Measurements from ENCODE around the gene ARNT2.
A peak's percentile ranks its signal among the peaks of the same experiment; 100 is the strongest.

Gene ARNT2

DNA sequence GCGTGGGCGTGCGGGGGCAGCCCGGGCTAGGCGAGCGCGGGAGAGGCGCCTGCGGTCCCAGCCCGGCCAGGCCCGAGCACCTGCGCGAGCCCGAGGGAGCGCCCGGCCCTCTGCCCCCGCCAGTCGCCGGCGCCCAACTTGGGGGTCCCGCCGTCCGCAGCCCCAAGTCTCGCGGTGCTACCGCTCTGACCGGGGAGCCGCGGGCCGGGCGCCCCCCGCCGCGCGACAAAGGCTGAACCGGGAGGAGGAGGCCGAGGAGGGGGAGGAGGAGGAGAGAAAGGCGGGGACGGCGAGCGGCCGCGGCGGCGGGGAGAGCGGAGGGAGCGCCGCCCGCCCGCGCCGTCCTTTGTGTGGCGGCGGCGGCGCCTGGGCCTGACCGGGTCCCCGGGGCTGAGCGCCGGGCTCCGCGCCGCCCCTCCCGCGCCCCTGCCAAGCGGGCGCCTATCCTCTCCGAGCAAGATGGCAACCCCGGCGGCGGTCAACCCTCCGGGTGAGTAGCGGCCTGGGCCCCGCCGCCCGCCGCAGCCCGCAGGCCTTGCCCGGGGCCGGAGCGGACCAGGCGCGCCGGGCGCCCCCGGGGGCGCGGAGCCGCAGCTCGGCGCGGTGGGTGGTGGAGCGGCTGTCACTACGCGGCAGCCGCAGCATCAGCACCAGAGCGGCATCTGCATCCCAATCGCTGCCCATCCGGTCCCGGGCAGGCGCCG is at the start of gene ARNT2:
Gene ARNT2, plus strand, starts transcription at position 326 of the 704 bp plus-strand sequence. Its CDS starts 134 bp downstream, at position 460.
- in situ Hi-C loops (cut with MboI; ENCODE audit: low pct_unique_long_range_greater_than_20kb, low sequenced_read_pairs, unreplicated experiment): no loop called here
- TF ChIP-seq, protein P1, sequence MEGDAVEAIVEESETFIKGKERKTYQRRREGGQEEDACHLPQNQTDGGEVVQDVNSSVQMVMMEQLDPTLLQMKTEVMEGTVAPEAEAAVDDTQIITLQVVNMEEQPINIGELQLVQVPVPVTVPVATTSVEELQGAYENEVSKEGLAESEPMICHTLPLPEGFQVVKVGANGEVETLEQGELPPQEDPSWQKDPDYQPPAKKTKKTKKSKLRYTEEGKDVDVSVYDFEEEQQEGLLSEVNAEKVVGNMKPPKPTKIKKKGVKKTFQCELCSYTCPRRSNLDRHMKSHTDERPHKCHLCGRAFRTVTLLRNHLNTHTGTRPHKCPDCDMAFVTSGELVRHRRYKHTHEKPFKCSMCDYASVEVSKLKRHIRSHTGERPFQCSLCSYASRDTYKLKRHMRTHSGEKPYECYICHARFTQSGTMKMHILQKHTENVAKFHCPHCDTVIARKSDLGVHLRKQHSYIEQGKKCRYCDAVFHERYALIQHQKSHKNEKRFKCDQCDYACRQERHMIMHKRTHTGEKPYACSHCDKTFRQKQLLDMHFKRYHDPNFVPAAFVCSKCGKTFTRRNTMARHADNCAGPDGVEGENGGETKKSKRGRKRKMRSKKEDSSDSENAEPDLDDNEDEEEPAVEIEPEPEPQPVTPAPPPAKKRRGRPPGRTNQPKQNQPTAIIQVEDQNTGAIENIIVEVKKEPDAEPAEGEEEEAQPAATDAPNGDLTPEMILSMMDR (IDR thresholded peaks at IDR 0.05; ENCODE audit: extremely low read depth, insufficient read depth, missing control alignments): no peak
- peak; percentile 57 for DNase-seq (ENCODE audit: low spot score)

DNA sequence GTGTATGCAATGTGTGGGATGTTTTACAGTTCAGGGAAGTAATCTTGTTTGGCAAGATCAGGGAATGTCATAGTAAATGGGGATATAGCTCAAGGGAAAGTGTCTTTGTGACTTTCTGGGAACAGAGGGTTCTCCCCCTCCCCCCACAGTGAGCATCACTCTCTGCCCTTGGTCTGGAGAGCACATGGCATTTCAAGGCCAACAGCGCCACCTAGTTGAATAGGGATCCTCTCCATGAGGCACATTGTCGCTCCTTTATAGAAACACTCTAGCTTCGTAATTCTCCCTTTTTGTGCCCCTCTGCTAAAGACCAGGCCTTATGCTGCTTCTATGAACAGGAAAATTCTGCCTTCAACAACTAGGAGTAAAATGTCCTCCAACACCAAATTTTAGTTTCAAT is 37.1 kb upstream of the ARNT2 start:
- in situ Hi-C loops (cut with MboI; ENCODE audit: low pct_unique_long_range_greater_than_20kb, low sequenced_read_pairs, unreplicated experiment): no loop called here
- no peak for DNase-seq (ENCODE audit: low spot score)
- TF ChIP-seq, protein P1 (IDR thresholded peaks at IDR 0.05; ENCODE audit: extremely low read depth, insufficient read depth, missing control alignments): peak; percentile 7

DNA sequence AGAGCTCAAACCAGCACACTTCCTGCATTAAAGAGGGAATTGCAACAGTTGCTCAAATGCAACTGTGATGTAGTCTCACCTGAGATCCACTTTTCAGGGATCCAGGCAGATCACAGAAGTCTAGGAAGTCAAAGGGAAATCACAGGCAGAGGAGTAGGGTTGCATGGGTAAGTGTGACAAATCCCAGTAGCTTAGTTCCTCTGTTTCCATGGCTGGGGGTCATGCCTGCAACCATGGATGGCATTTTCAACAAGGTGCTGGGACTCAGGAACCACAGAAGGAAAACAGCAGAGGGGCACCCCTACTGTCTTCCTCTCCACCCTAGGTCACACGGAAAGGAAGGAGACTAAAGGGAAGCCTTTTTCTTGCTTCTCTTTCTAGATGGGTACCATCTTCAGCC is 36.5 kb upstream of the ARNT2 start:
- TF ChIP-seq, protein P1 (IDR thresholded peaks at IDR 0.05; ENCODE audit: extremely low read depth, insufficient read depth, missing control alignments): no peak
- in situ Hi-C loops (cut with MboI; ENCODE audit: low pct_unique_long_range_greater_than_20kb, low sequenced_read_pairs, unreplicated experiment): no loop called here
- DNase-seq (ENCODE audit: low spot score): no peak

DNA sequence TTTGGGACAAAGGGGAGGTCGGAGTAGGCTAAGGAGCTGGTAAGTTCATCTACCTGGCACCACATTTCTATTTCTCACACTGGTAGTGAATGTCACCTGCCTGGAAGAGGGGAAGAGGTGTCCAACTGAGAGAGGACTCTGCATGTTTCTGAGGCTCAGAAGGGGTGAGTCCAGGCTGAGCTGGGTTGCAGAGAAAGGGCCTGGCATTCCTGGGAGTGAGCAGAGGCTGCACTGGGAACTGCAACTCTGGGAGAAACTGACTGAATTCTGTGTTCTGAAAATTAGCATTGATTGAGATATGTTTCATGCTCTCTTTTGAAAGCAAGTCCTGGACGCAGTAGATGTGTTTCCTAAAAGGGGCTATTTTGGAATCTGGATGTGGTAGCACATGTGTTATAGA is 32.3 kb upstream of the ARNT2 start:
- TF ChIP-seq, protein P1 (IDR thresholded peaks at IDR 0.05; ENCODE audit: extremely low read depth, insufficient read depth, missing control alignments): no peak
- in situ Hi-C loops (cut with MboI; ENCODE audit: low pct_unique_long_range_greater_than_20kb, low sequenced_read_pairs, unreplicated experiment): no loop called here
- DNase-seq (ENCODE audit: low spot score): no peak

DNA sequence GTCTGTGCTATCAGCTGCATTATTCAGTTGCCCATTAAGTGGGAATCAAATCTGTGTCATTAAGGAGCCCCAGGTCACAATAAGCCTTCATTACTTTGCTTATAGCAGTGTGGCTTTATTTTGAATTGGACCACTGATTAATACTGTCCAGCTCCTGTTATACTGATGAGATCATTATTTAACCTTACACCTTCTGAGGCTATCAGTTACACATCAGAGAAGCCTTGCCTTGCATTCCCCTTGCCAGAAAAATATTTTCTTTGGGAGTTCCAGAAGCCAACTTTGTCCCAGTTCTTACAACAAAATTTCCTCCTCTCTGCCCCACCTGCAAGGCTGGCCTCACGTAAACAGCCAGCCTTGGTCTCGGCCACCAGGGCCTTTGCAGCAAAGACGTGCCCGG is 29.7 kb upstream of the ARNT2 start:
- TF ChIP-seq, protein P1 (IDR thresholded peaks at IDR 0.05; ENCODE audit: extremely low read depth, insufficient read depth, missing control alignments): no peak
- in situ Hi-C loops (cut with MboI; ENCODE audit: low pct_unique_long_range_greater_than_20kb, low sequenced_read_pairs, unreplicated experiment): no loop called here
- DNase-seq (ENCODE audit: low spot score): no peak

DNA sequence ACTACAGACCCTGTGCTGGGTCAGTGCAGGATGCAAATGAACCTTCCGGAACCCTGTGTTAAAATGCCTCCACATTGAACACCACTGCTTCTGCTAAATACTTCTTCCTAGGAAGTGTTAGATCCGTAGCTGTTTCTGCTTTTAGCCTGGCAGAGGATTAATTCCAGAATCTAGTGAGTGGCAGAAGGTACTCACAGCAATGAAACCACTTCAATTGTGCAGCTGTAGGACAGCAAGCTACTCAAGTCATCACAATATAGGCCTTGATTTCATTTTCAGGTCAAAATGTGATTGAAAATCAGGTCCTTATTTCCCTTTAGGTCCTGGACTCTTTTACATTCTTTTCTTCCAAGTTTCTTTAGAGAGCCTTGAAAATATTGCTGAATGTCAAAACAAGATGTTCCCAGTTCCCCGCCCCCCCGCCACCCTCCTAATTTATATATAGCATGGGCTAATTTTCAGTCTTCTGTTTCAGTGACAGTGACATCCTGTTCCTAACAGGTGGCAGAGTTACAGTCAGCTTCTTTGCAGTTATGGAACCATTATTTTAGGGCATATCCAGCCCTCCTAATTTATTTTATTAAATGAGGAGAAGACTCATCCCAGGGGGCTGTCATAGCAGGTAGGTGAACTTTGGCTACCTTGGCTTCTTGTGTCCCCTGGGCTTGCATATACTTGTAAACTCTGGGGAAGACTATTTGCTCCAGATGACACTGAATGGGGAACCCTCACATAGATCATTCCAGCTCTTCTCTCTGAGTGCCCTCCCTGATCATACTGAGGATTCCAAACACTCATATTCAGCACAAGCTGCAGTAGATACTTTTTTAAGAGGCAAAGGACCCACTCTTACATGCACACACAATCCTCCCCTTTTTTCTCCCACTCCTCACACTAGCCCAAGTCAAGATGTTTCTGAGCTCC is 28.0 kb upstream of the ARNT2 start:
- DNase-seq (ENCODE audit: low spot score): no peak
- in situ Hi-C loops (cut with MboI; ENCODE audit: low pct_unique_long_range_greater_than_20kb, low sequenced_read_pairs, unreplicated experiment): no loop called here
- TF ChIP-seq, protein P1 (IDR thresholded peaks at IDR 0.05; ENCODE audit: extremely low read depth, insufficient read depth, missing control alignments): no peak
